Measurements from ENCODE around the gene CEP104.
"Not testable (repeated sequence)": the region's sequence is repeated elsewhere in the genome, so short reads cannot be mapped to it uniquely, and the experiment has no call there.

Gene CEP104

DNA sequence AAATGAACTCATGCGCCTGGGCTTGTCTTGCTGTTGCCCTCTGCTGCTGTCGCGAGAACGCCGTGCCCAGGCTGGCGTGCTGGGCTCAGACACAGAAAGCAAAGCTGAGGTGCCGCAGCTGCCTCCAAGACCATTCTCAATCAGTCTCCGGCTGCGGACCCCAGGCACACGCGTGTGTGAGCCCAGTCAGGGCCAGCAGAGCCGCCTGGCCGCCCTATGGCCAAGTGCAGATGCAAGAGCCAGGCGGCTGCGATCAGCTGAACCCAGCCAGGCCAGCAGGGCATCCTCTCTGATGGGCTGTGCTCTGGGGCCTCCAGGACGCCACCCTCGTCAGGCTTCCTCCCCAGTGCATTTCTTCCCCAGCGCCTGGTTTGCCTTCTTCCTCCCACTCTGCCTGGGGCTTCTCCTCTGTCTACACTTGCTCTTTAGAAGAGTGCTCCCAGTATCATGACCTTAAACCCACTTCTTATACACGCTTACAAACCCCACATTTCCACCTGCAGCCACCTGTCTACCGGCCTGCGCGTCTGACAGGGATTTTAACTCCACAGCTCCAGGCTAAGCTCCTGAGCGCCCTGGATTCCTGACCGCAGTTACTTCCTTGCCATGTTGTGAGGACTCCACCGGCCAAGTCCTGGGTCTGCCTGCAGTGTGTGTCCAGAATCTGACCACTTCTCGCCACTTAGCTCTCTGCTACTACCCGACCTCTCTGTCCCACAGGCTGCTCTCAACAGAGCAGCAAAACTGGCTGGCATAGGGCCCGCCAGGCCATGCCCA is 39.0 kb downstream of the CEP104 start:
- no peak for DNase-seq (ENCODE audit: low read depth)
- TF ChIP-seq, protein P1, sequence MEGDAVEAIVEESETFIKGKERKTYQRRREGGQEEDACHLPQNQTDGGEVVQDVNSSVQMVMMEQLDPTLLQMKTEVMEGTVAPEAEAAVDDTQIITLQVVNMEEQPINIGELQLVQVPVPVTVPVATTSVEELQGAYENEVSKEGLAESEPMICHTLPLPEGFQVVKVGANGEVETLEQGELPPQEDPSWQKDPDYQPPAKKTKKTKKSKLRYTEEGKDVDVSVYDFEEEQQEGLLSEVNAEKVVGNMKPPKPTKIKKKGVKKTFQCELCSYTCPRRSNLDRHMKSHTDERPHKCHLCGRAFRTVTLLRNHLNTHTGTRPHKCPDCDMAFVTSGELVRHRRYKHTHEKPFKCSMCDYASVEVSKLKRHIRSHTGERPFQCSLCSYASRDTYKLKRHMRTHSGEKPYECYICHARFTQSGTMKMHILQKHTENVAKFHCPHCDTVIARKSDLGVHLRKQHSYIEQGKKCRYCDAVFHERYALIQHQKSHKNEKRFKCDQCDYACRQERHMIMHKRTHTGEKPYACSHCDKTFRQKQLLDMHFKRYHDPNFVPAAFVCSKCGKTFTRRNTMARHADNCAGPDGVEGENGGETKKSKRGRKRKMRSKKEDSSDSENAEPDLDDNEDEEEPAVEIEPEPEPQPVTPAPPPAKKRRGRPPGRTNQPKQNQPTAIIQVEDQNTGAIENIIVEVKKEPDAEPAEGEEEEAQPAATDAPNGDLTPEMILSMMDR (conservative IDR thresholded peaks at IDR 0.05; ENCODE audit: control insufficient read depth, insufficient read depth, low read depth, low read length) = no peak
- no peak overlapping the region for H3K4me3 ChIP-seq (ENCODE audit: control insufficient read depth, low read depth, low read length)

DNA sequence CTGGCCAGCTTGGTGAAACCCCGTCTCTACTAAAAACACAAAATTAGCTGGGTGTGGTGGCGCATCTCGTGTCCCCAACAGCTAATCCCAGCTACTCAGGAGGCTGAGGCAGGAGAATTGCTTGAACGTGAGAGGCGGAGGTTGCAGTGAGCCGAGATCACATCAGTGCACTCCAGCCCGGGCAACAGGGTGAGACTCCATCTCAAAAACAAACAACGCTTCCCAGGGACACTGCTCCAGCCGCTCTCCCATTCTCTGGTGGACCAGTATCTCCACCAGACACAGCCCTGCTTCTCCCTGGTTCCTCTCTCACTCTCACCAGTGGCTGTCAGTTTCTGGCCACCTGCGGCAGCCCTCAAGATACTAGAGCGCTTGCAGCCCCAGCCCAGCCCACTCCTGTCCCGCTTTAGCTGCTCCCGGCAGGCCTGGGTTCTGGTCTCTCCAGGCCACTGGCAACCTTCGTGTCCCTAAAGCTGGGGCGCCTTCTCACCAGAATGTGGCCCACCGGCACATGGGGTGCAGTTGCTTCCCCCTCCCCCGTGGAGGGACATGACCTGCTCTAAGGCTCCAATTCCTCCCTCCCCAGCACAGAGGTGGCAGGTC is 39.8 kb downstream of the CEP104 start:
- H3K4me3 ChIP-seq (ENCODE audit: control insufficient read depth, low read depth, low read length) = no peak overlapping the region
- no peak for DNase-seq (ENCODE audit: low read depth)
- TF ChIP-seq, protein P1 (conservative IDR thresholded peaks at IDR 0.05; ENCODE audit: control insufficient read depth, insufficient read depth, low read depth, low read length) = no peak

DNA sequence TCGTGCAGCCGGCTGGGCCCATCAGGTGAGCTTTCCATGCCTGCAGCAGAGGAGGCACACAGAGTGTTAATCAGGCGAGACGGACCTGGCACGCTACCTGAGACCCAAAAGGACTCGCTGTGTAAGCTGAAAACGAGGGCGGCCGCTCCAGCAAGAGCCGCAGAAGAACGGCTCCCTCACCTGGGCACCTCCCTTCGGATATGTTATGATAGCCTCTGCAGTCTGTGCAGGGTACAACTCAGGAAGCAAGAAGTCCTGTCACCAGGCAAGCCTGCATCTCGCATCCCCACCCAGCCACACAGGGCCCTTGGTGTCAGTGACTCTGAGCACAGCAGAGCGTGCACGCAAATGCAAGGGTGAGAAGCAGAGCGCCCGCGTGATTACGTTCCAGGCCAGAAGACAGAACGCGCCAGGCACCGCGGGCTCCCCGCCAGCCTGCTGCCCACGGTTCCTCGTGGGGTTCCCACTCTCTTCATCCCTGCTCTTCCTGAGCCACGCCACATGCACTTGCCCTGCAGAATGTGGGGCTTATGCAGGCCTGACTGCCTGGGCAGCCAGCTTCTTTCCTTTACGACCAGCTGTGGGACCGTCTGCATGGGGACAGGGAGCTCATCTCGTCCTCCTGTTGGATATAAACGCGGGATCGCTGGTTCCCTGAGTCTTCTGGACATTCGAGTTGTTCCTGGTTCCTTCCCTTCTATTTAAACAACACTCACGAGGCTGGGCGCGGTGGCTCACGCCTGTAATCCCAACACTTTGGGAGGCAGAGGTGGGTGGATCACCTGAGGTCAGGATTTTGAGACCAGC is 40.5 kb downstream of the CEP104 start:
- TF ChIP-seq, protein P1 (conservative IDR thresholded peaks at IDR 0.05; ENCODE audit: control insufficient read depth, insufficient read depth, low read depth, low read length) = no peak
- H3K4me3 ChIP-seq (ENCODE audit: control insufficient read depth, low read depth, low read length) = no peak overlapping the region

DNA sequence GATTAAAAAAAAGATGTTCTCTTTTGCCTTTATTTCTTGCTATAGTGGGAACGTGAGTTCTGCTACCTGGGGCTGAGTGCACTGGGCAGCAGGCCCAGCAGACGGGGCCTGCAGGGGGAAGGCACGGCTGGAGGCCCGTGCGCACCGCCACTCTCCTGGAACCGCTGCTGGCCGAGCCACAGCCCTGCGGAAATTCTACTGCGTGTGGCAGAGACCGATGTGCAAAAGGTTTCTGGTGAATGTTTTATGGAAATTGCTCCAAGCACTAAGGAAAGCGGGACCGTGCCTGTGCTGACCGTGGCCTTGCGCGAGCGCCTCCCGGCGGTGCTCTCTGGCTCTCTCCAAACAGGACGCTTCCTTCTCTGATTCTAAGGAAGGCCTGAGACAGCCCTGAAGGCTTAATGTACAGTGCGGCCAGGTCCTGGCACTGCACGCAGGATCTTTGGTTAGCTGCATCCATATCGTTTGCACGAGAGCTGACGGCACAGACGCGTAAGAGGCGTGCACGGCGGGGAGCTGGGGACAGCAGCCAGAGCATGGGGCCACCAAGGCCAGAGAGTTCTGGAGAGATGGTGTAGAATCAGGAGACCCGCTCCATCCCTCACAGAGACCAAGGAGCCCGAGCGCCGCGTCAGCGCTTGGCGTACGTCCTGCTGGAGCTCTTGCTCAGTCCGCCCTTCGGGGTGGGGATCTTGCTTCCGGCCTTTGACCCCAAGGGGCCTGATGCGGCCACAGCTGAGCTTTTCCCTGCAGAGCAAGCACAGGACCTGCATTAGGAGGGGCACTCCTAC is 42.0 kb downstream of the CEP104 start:
- no peak overlapping the region for H3K4me3 ChIP-seq (ENCODE audit: control insufficient read depth, low read depth, low read length)
- TF ChIP-seq, protein P1 (conservative IDR thresholded peaks at IDR 0.05; ENCODE audit: control insufficient read depth, insufficient read depth, low read depth, low read length) = no peak
- no peak for DNase-seq (ENCODE audit: low read depth)

More for the DNA sequence above, 40.5 kb downstream of the CEP104 start:
- no peak for DNase-seq (ENCODE audit: low read depth)

DNA sequence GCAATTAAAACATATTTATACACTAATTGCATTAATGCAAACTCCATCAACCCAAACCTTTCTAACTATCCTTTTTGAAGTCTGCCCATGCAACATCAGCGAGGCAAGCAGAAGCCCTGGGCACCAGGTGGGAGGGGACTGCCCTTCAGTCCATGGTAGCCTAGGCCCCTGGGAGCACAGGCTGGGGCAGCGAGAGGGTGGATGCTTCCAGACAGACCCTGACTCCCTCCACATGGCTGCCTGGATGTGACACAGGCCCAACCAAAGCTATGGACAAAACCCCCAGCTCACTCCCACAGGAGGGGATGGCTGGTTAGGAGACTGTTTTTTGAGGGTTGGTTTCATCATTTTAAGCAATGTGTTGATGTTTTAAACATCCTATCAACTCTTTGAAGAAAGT is 42.9 kb downstream of the CEP104 start:
- TF ChIP-seq, protein P1 (conservative IDR thresholded peaks at IDR 0.05; ENCODE audit: control insufficient read depth, insufficient read depth, low read depth, low read length) = no peak
- no peak for DNase-seq (ENCODE audit: low read depth)
- H3K4me3 ChIP-seq (ENCODE audit: control insufficient read depth, low read depth, low read length) = no peak overlapping the region

DNA sequence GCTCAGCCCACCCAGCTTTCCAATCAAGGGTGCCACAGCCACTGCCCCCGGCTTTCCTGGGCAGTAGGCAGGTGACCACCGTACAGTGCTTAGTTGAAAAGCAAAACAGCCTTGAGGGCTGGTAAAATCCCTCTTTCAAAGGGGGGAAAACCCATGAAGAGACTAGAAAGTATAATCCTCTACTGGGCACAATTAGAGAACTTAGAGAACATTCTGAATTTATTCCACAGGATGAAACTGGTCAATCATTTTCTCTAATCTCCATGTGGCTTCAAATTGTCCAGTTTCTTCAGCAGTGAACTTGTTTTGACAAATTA is 45.5 kb downstream of the CEP104 start:
- H3K4me3 ChIP-seq (ENCODE audit: control insufficient read depth, low read depth, low read length) = no peak overlapping the region
- no peak for DNase-seq (ENCODE audit: low read depth)
- TF ChIP-seq, protein P1 (conservative IDR thresholded peaks at IDR 0.05; ENCODE audit: control insufficient read depth, insufficient read depth, low read depth, low read length) = no peak

DNA sequence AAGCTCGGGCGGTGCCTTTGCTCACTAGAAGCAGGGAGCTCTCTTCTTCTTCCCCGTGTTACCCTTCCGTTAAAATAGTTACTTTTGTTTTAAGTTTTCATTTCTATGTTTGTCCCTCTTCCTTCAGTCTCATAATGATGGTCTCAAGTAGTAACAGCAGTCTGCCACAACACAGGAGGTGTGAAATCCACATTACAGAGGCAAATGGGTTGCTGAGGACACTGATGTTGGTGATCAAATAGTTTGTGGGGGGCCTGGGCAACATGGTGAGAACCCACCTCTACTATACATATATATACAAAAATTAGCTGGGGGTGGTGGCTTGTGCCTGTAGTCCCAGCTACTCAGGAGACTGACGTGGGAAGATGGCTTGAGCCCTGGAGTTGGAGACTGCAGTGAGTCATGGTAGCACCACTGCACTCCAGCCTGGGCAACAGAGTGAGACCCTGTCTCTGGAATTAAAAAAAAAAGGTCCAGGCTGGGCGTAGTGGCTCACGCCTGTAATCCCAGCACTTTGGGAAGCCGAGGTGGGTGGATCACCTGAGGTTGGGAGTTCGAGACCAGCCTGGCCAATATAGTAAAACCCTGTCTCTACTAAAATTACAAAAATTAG is 46.8 kb downstream of the CEP104 start:
- H3K4me3 ChIP-seq (ENCODE audit: control insufficient read depth, low read depth, low read length); DNase-seq (ENCODE audit: low read depth): not testable (repeated sequence)

Measured in fibroblast of mammary gland (primary cell).